ENCODE results near the gene ASPG. TPM values are rescaled to one million over a fixed set of nuclear protein-coding genes. Genes with fewer than 3 reads are reported as not detected.

The ASPG gene
- total RNA-seq = 0.13 TPM in 1 of 2 replicates, not detected in the other

GRCh38 chr14:104085032-104085888 is at the start of gene ASPG:
Gene ASPG, plus strand, starts transcription at chr14:104085700. Its CDS starts 71 bp downstream, at chr14:104085771.

DNA sequence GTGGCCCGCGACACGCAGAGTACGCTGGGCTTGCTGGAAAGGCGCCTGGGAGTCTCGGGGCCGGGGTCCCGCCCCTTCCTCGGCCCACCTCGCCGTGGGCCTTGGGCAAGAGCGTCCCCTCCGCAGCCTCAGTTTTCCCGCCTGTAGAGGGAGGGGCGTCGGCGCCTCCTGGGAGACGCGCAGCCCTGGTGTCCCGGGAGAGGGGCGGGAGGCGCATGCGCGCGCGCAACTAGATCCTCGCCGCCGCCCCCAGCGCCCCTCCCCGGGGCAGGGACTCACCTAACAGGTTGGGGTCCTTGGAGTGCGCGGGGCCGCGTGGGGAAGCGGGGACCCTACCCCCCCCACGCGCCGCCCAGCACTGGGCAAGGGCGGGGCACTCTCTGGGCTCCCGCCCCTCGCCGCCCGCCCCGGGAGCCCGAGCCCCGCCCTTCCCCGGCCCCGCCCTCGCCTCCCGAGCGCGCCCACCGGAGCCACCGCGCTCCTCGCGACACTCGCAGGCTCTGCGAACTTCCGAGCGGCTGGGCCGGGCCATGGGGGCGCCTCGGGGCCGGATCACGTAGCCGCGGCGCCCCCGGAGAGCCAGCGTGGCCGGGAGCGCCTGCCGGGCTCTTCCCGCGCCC is 52.7 kb downstream of the ASPG start, which contains the start of gene KIF26A:
KIF26A (plus strand) TSS at position 490 of the 620 bp plus-strand sequence. CDS start 136 bp downstream, outside the sequence.

Small RNAs within 50 kb of the gene (small RNA-seq; reads per million reads assigned to genes)
- 18.0 reads per million, percentile 95 among the genes with 10 or more reads in this experiment for gene MIR203A

Other genes with a start within 250 kb of the ASPG start
- 6.3 and 7.4 TPM in 2 replicates for gene PPP1R13B, start 238.1 kb upstream of the ASPG start, total RNA-seq
- 2.7 and 4.6 TPM in 2 replicates for gene TDRD9, start 157.2 kb upstream of the ASPG start, total RNA-seq
- gene RD3L, start 143.2 kb upstream of the ASPG start, total RNA-seq = not detected in 2 replicates
- 0.78 and 1.5 TPM in 2 replicates for gene KIF26A, start 52.9 kb downstream of the ASPG start, total RNA-seq